K562 (cell line): ENCODE measurements around the gene TGFBR1. TPM values are rescaled to one million over a fixed set of nuclear protein-coding genes. Genes with fewer than 3 reads are reported as not detected.
A peak's percentile ranks its signal among the peaks of the same experiment; 100 is the strongest.

Experiments used
- ARNT ChIP-seq, 2 experiments: fragments of 450-650 bp; IDR thresholded peaks; 2 replicates each; pipeline ENCODE4 v1.6.1; 2016; ENCODE audit warnings: mild to moderate bottlenecking in 1 of 2
- BHLHE40 ChIP-seq: IDR thresholded peaks from 2 replicates; pipeline ENCODE4 v1.6.1; 2011; ENCODE audit warnings: low read length, improper control_type of control experiment
- BRCA1 ChIP-seq, 2 experiments: fragments of 450-650 bp in 1 of 2; sonication (generic) in 1 of 2; formaldehyde crosslinking in 1 of 2; IDR thresholded peaks; 2 replicates each; pipeline versions ENCODE4 v1.5.0 to v1.6.1; 2017 to 2020; ENCODE audit warnings: mild to moderate bottlenecking in 1 of 2, missing genetic modification reagents in 1 of 2
- DNMT1 ChIP-seq: fragments of 450-650 bp; IDR thresholded peaks from 2 replicates; pipeline ENCODE4 v1.6.1; 2016; ENCODE audit warnings: antibody characterized with exemption, mild to moderate bottlenecking
- ESRRB ChIP-seq: fragments of 250-450 bp; sonication (Bioruptor Pico); IDR thresholded peaks from 2 replicates; pipeline ENCODE4 v1.5.0; 2020; ENCODE audit warnings: mild to moderate bottlenecking, moderate library complexity, borderline replicate concordance
- LCOR ChIP-seq: sonication (generic); formaldehyde crosslinking; IDR thresholded peaks from 2 replicates; pipeline ENCODE4 v1.8.0; 2022; ENCODE audit warnings: mild to moderate bottlenecking, missing genetic modification reagents
- MBD1 ChIP-seq: fragments of 250-450 bp; sonication (Bioruptor Pico); IDR thresholded peaks from 2 replicates; pipeline ENCODE4 v1.8.0; 2022; ENCODE audit warnings: inconsistent platforms
- NCOA2 ChIP-seq, 2 experiments: fragments of 450-650 bp; IDR thresholded peaks; 2 replicates each; pipeline ENCODE4 v1.6.1; 2018; ENCODE audit warnings: mild to moderate bottlenecking in 2 of 2, moderate library complexity in 1 of 2; ENCODE audit not compliant: partially characterized antibody in 2 of 2
- NR3C1 ChIP-seq: sonication (generic); formaldehyde crosslinking; IDR thresholded peaks from 2 replicates; pipeline ENCODE4 v1.8.1; 2022; ENCODE audit warnings: missing genetic modification reagents
- RBFOX2 ChIP-seq: fragments of 200-400 bp; formaldehyde crosslinking; IDR thresholded peaks from 2 replicates; pipeline ENCODE4 v1.6.1; 2017; ENCODE audit warnings: low read depth, mild to moderate bottlenecking, low read length, moderate library complexity
- SP2 ChIP-seq: IDR thresholded peaks from 2 replicates; pipeline ENCODE4 v1.6.1; 2011; ENCODE audit warnings: mild to moderate bottlenecking, low read depth, low read length, moderate library complexity; ENCODE audit not compliant: poor library complexity, severe bottlenecking; ENCODE audit errors: extremely low read depth
- STAT5B ChIP-seq: fragments of 250-450 bp; sonication (Bioruptor Pico); IDR thresholded peaks from 2 replicates; pipeline ENCODE4 v1.8.0; 2021; ENCODE audit warnings: mild to moderate bottlenecking, inconsistent platforms
- TAL1 ChIP-seq: fragments of 450-650 bp; IDR thresholded peaks from 2 replicates; pipeline ENCODE4 v1.6.1; 2016; ENCODE audit warnings: mild to moderate bottlenecking
- ZNF165 ChIP-seq: fragments of 250-450 bp; sonication (Bioruptor Pico); IDR thresholded peaks from 2 replicates; pipeline ENCODE4 v1.4.0; 2020; ENCODE audit warnings: borderline replicate concordance
- ZNF41 ChIP-seq: fragments of 250-450 bp; sonication (Bioruptor Pico); conservative IDR thresholded peaks from 2 replicates; pipeline ENCODE4 v1.4.0; 2020; ENCODE audit warnings: mild to moderate bottlenecking
- ZNF592 ChIP-seq: fragments of 450-650 bp; IDR thresholded peaks from 2 replicates; pipeline ENCODE4 v1.6.1; 2017; ENCODE audit warnings: antibody characterized with exemption, mild to moderate bottlenecking
- ZNF696 ChIP-seq: fragments of 250-450 bp; sonication (Bioruptor Pico); conservative IDR thresholded peaks from 2 replicates; pipeline ENCODE4 v1.4.0; 2020; ENCODE audit warnings: mild to moderate bottlenecking, moderate library complexity
- polyA plus RNA-seq, 8 experiments: library from polyadenylated mRNA; depleted of rRNA in 4 of 8; stranded (reverse) in 5 of 8; unstranded in 3 of 8; fragments of >200 nt; fragmentation: Nextera tagmentation in 2 of 8; fragmentation: Illumina TruSeq in 1 of 8; extraction: Ambion mirVana in 2 of 8; extraction: Trizol in 1 of 8; gene quantifications; 2 replicates each; pipeline versions ENCODE4 v1.2.1 to v1.2.3, GENCODE V29; 2011 to 2014; ENCODE audit warnings: inconsistent platforms in 1 of 8, missing spikeins in 1 of 8
- total RNA-seq, 7 experiments: library from RNA; depleted of rRNA in 6 of 7; stranded (reverse); fragments of >200 nt in 6 of 7; fragmentation: Illumina TruSeq in 2 of 7; extraction: Trizol in 2 of 7; gene quantifications; 2 replicates each; pipeline versions ENCODE4 v1.2.1 to v1.2.3, GENCODE V29; 2011 to 2021; ENCODE audit warnings: low replicate concordance in 1 of 7
- TF ChIP-seq, protein P1 (sequence below): fragments of 450-650 bp; IDR thresholded peaks from 2 replicates; pipeline ENCODE4 v1.6.1; 2018; ENCODE audit not compliant: partially characterized antibody

Gene TGFBR1
- total and polyA plus RNA-seq, 9 of the 15 experiments (the other 6 are each of a cell fraction or from before 2014, with no cell fraction given), result 15.5 to 62.4 (median 42.7) TPM

- TF ChIP-seq, protein P1, sequence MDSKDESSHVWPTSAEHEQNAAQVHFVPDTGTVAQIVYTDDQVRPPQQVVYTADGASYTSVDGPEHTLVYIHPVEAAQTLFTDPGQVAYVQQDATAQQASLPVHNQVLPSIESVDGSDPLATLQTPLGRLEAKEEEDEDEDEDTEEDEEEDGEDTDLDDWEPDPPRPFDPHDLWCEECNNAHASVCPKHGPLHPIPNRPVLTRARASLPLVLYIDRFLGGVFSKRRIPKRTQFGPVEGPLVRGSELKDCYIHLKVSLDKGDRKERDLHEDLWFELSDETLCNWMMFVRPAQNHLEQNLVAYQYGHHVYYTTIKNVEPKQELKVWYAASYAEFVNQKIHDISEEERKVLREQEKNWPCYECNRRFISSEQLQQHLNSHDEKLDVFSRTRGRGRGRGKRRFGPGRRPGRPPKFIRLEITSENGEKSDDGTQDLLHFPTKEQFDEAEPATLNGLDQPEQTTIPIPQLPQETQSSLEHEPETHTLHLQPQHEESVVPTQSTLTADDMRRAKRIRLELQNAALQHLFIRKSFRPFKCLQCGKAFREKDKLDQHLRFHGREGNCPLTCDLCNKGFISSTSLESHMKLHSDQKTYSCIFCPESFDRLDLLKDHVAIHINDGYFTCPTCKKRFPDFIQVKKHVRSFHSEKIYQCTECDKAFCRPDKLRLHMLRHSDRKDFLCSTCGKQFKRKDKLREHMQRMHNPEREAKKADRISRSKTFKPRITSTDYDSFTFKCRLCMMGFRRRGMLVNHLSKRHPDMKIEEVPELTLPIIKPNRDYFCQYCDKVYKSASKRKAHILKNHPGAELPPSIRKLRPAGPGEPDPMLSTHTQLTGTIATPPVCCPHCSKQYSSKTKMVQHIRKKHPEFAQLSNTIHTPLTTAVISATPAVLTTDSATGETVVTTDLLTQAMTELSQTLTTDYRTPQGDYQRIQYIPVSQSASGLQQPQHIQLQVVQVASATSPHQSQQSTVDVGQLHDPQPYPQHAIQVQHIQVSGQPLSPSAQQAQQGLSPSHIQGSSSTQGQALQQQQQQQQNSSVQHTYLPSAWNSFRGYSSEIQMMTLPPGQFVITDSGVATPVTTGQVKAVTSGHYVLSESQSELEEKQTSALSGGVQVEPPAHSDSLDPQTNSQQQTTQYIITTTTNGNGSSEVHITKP, result peak; percentile 81
- TF ChIP-seq BRCA1 (IDR thresholded peaks at IDR 0.05), result no peak
- no peak for TF ChIP-seq BRCA1 (CRISPR knock-in tag; IDR thresholded peaks at IDR 0.05)
- TF ChIP-seq DNMT1, result no peak
- TF ChIP-seq NR3C1 (CRISPR knock-in tag), result no peak
- peak; percentile 100 for TF ChIP-seq ZNF592
- TF ChIP-seq RBFOX2, result peak; percentile 83
- 0 out of 2 replicates have a peak, but pooled peaks have one; percentile 2 for TF ChIP-seq ZNF696 (CRISPR knock-in tag)
- TF ChIP-seq ZNF165, result peak; percentile 90
- peak; percentile 76; the same call in 1 of the 2 replicates for TF ChIP-seq ZNF41 (CRISPR knock-in tag)
- no peak for TF ChIP-seq BHLHE40
- TF ChIP-seq NCOA2 (IDR thresholded peaks at IDR 0.05; ENCODE audit: partially characterized antibody in 2 of 2), result no peak
- peak; percentile 81 for TF ChIP-seq LCOR (CRISPR knock-in tag)
- TF ChIP-seq SP2, result no peak
- no peak for TF ChIP-seq STAT5B (CRISPR knock-in tag)
- TF ChIP-seq ARNT (IDR thresholded peaks at IDR 0.05), result peak in 1 of 2 experiments; percentile 45; a peak in 2 of 4 replicates
- no peak for TF ChIP-seq MBD1 (CRISPR knock-in tag)
- peak; percentile 72; the same call in 1 of the 2 replicates for TF ChIP-seq ESRRB (CRISPR knock-in tag)
- TF ChIP-seq TAL1, result no peak
These were observed 30.7 kb upstream of the TGFBR1 start (continued) for GRCh38 chr9:99073985-99074901.
